ENCODE measurements around the gene SCAMP5.
A peak's percentile ranks its signal among the peaks of the same experiment; 100 is the strongest.

SCAMP5 gene

GRCh38 chr15:75030023-75030413 is 34.7 kb downstream of the SCAMP5 start:
- no peak for TF ChIP-seq JUND (IDR thresholded peaks at IDR 0.05; ENCODE audit: low read depth)
- in situ Hi-C loops (cut with HindIII; ENCODE audit: low pct_unique_long_range_greater_than_20kb, low sequenced_read_pairs), result no loop called here
- no peak for DNase-seq (ENCODE audit: low read depth in 1 of 2, low spot score in 1 of 2)

GRCh38 chr15:75030424-75030823 is 35.1 kb downstream of the SCAMP5 start:
- no peak for TF ChIP-seq JUND (IDR thresholded peaks at IDR 0.05; ENCODE audit: low read depth)
- DNase-seq (ENCODE audit: low read depth in 1 of 2, low spot score in 1 of 2), result no peak
- in situ Hi-C loops (cut with HindIII; ENCODE audit: low pct_unique_long_range_greater_than_20kb, low sequenced_read_pairs), result no loop called here

GRCh38 chr15:75031848-75032247 is 36.5 kb downstream of the SCAMP5 start:
- in situ Hi-C loops (cut with HindIII; ENCODE audit: low pct_unique_long_range_greater_than_20kb, low sequenced_read_pairs), result no loop called here
- TF ChIP-seq JUND (IDR thresholded peaks at IDR 0.05; ENCODE audit: low read depth), result no peak
- no peak for DNase-seq (ENCODE audit: low read depth in 1 of 2, low spot score in 1 of 2)

- no peak for DNase-seq (ENCODE audit: low read depth in 1 of 2, low spot score in 1 of 2)
- no peak for TF ChIP-seq JUND (IDR thresholded peaks at IDR 0.05; ENCODE audit: low read depth)
- in situ Hi-C loops (cut with HindIII; ENCODE audit: low pct_unique_long_range_greater_than_20kb, low sequenced_read_pairs), result no loop called here
These were observed 37.0 kb downstream of the SCAMP5 start for GRCh38 chr15:75032395-75032794.

- no peak for TF ChIP-seq JUND (IDR thresholded peaks at IDR 0.05; ENCODE audit: low read depth)
- DNase-seq (ENCODE audit: low read depth in 1 of 2, low spot score in 1 of 2), result no peak
- in situ Hi-C loops (cut with HindIII; ENCODE audit: low pct_unique_long_range_greater_than_20kb, low sequenced_read_pairs), result no loop called here
These were observed 38.4 kb downstream of the SCAMP5 start for GRCh38 chr15:75033809-75034208.

- in situ Hi-C loops (cut with HindIII; ENCODE audit: low pct_unique_long_range_greater_than_20kb, low sequenced_read_pairs), result no loop called here
- DNase-seq (ENCODE audit: low read depth in 1 of 2, low spot score in 1 of 2), result no peak
- no peak for TF ChIP-seq JUND (IDR thresholded peaks at IDR 0.05; ENCODE audit: low read depth)
These were observed 39.3 kb downstream of the SCAMP5 start for GRCh38 chr15:75034615-75035014.

GRCh38 chr15:75036212-75036616 is 40.9 kb downstream of the SCAMP5 start:
- in situ Hi-C loops (cut with HindIII; ENCODE audit: low pct_unique_long_range_greater_than_20kb, low sequenced_read_pairs), result no loop called here
- DNase-seq (ENCODE audit: low read depth in 1 of 2, low spot score in 1 of 2), result peak in 1 of 2 experiments; percentile 70
- TF ChIP-seq JUND (IDR thresholded peaks at IDR 0.05; ENCODE audit: low read depth), result no peak

GRCh38 chr15:75037685-75038084 is 42.3 kb downstream of the SCAMP5 start:
- no peak for TF ChIP-seq JUND (IDR thresholded peaks at IDR 0.05; ENCODE audit: low read depth)
- DNase-seq (ENCODE audit: low read depth in 1 of 2, low spot score in 1 of 2), result no peak
- in situ Hi-C loops (cut with HindIII; ENCODE audit: low pct_unique_long_range_greater_than_20kb, low sequenced_read_pairs), result no loop called here

GRCh38 chr15:75038231-75038630 is 42.9 kb downstream of the SCAMP5 start:
- no peak for DNase-seq (ENCODE audit: low read depth in 1 of 2, low spot score in 1 of 2)
- TF ChIP-seq JUND (IDR thresholded peaks at IDR 0.05; ENCODE audit: low read depth), result no peak
- in situ Hi-C loops (cut with HindIII; ENCODE audit: low pct_unique_long_range_greater_than_20kb, low sequenced_read_pairs), result no loop called here

- peak in 1 of 2 experiments; percentile 65 for DNase-seq (ENCODE audit: low read depth in 1 of 2, low spot score in 1 of 2)
- in situ Hi-C loops (cut with HindIII; ENCODE audit: low pct_unique_long_range_greater_than_20kb, low sequenced_read_pairs), result no loop called here
- no peak for TF ChIP-seq JUND (IDR thresholded peaks at IDR 0.05; ENCODE audit: low read depth)
These were observed 47.6 kb downstream of the SCAMP5 start for GRCh38 chr15:75042730-75043508.

- DNase-seq (ENCODE audit: low read depth in 1 of 2, low spot score in 1 of 2), result peak in 1 of 2 experiments; percentile 15
- TF ChIP-seq JUND (IDR thresholded peaks at IDR 0.05; ENCODE audit: low read depth), result no peak
- in situ Hi-C loops (cut with HindIII; ENCODE audit: low pct_unique_long_range_greater_than_20kb, low sequenced_read_pairs), result no loop called here
These were observed 48.3 kb downstream of the SCAMP5 start for GRCh38 chr15:75043509-75044257.

- no peak for TF ChIP-seq JUND (IDR thresholded peaks at IDR 0.05; ENCODE audit: low read depth)
- in situ Hi-C loops (cut with HindIII; ENCODE audit: low pct_unique_long_range_greater_than_20kb, low sequenced_read_pairs), result no loop called here
- no peak for DNase-seq (ENCODE audit: low read depth in 1 of 2, low spot score in 1 of 2)
These were observed 49.0 kb downstream of the SCAMP5 start for GRCh38 chr15:75044258-75044878.
